ENCODE measurements around the gene BAIAP2L2. TPM values are rescaled to one million over a fixed set of nuclear protein-coding genes. Genes with fewer than 3 reads are reported as not detected.

Gene BAIAP2L2
- total and polyA plus RNA-seq, 10 of the 15 experiments (the other 5 are each of a cell fraction or from before 2014, with no cell fraction given) = 0.08 to 0.38 (median 0.14) TPM; not detected in 6

- ChIA-PET SMC1A (ENCODE audit: uncharacterized antibody, unreplicated experiment) (no interaction called here), POLR2A (no interaction called here), RAD21 (ENCODE audit: unreplicated experiment) (no interaction called here), CTCF (interaction anchor here (1.4 kb wide), 1 partner anchor 11 kb away, joined by 4 read pairs; no protein-coding TSS in a partner anchor)
- H3K9ac ChIP-seq (ENCODE audit: control insufficient read depth, insufficient read depth, low read length) = no peak overlapping the region
- in situ Hi-C loops (cut with MboI) = no loop called here
- H3K4me3 ChIP-seq = no peak overlapping the region
- intact Hi-C loops (cut with micrococcal nuclease; ENCODE audit: unreplicated experiment) = no loop called here
- no TSS peak for BruUV-seq (replicated peaks)
- no peak overlapping the region for H2AFZ ChIP-seq (ENCODE audit: control insufficient read depth, low read depth, low read length)
- H3K36me3 ChIP-seq (ENCODE audit: control insufficient read depth in 2 of 2, insufficient read depth in 2 of 2, low read length in 1 of 2) = no peaks in the 10 kb centered on the region; a peak in 3 of 4 replicates
- no peaks in the 10 kb centered on the region for H4K20me1 ChIP-seq (ENCODE audit: control insufficient read depth, insufficient read depth)
- no peaks in the 10 kb centered on the region for H3K4me1 ChIP-seq (ENCODE audit: control insufficient read depth, insufficient read depth, low read length)
- TF ChIP-seq BACH1 (IDR thresholded peaks at IDR 0.05; ENCODE audit: borderline replicate concordance) (no peak), BCL3 (IDR thresholded peaks at IDR 0.05; ENCODE audit: borderline replicate concordance, insufficient read depth, low read depth, low read length, poor library complexity, severe bottlenecking) (peak; percentile 80)
- TF ChIP-seq, protein P1, sequence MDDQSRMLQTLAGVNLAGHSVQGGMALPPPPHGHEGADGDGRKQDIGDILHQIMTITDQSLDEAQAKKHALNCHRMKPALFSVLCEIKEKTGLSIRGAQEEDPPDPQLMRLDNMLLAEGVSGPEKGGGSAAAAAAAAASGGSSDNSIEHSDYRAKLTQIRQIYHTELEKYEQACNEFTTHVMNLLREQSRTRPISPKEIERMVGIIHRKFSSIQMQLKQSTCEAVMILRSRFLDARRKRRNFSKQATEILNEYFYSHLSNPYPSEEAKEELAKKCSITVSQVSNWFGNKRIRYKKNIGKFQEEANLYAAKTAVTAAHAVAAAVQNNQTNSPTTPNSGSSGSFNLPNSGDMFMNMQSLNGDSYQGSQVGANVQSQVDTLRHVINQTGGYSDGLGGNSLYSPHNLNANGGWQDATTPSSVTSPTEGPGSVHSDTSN (IDR thresholded peaks at IDR 0.05; ENCODE audit: insufficient replicate concordance, low read depth, low read length) = peak; percentile 27
- no peak for ATAC-seq
- H3K79me2 ChIP-seq (ENCODE audit: control insufficient read depth, insufficient read depth, low read length) = no peaks in the 10 kb centered on the region
- H3K27ac ChIP-seq (ENCODE audit: control insufficient read depth, insufficient read depth) = no peak overlapping the region
- WGBS (ENCODE audit: insufficient coverage, insufficient replicate concordance, low lambda C conversion rate, missing lambda C conversion rate) = 94% methylated on average over 14 of the region's 14 CpGs
- H3K27me3 ChIP-seq (replicated peaks in 1 of 2; ENCODE audit: control insufficient read depth in 2 of 2, insufficient read depth in 2 of 2, low read length in 1 of 2) = no peaks in the 10 kb centered on the region
- H3K4me2 ChIP-seq (ENCODE audit: control insufficient read depth, insufficient read depth) = no peak overlapping the region
- no peak for FAIRE-seq
- DNase-seq (ENCODE audit: low read depth, low spot score) = no peak
- H3K9me3 ChIP-seq (replicated peaks; ENCODE audit: control insufficient read depth, insufficient read depth, low read length) = no peaks in the 10 kb centered on the region
Observed at GRCh38 chr22:38125038-38125610, 14.6 kb upstream of the BAIAP2L2 start.

All from GM12878 (cell line).